Effector CD8-positive, alpha-beta T cell (primary cell): Measurements from ENCODE around the gene PXT1.
"Not testable (repeated sequence)": the region's sequence is repeated elsewhere in the genome, so short reads cannot be mapped to it uniquely, and the experiment has no call there.

Experiments used
- DNase-seq: peaks from one replicate; lab custom pipeline; 2025; lab: John Stamatoyannopoulos, UW
- total RNA-seq, 4 experiments: gene quantifications; one replicate each; lab custom pipeline; 2026; lab: John Stamatoyannopoulos, UW

The PXT1 gene
- 0 to 1.1 (median 0.29) reads per million in 4 experiments for total RNA-seq

DNA sequence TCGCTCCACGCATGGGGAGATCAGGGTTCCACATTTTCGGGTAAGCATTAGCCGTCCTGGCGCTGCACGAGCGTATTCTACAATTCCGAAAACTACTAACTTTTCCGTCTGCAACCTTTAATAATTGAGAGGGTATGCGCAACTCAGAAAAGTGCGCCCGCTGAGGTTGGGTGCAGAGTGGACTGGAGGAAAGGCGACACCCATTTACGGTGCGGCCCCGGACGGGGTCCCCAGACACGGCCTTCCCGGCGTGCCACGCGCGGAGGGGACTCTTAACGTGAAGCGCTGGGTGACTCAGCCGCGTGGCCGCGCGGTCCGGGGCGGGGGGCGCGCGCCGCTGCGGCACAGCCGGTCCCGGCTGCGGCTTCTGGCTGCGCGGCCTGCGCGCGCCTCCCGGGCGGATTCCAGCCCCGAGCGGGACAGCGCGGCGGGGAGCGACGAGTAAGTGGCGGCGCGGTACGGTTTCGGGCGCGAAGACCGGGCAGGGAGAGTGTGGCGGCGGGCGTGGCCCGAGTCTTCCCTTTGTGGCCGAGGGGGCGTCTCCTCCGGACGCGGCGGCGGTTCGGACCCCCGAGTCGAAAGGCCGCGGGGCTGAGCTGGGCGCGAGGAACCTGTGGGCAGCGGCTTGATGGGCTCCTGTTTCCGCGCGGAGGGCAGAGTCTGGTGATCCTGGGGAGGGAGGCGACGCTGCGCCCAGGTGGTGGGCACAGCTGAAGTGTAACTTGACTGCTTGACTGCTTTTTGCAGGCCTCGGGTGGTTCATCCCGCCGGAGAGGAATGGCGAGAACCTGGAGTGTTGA lies at the start of gene PXT1, which contains the start of gene KCTD20:
TSS of gene PXT1 (minus strand) at position 184 of the 800 bp plus-strand sequence. CDS start 16,772 bp downstream, outside the sequence.
TSS of gene KCTD20 (plus strand) at position 330 of the 800 bp plus-strand sequence. CDS start 27,098 bp downstream, outside the sequence.
- DNase-seq, result peak; percentile 68

- no peak for DNase-seq
These were observed 49.4 kb upstream of the PXT1 start for GRCh38 chr6:36492092-36492491.

GRCh38 chr6:36491378-36491965 lies 48.8 kb upstream of the PXT1 start:
- DNase-seq, result no peak

DNA sequence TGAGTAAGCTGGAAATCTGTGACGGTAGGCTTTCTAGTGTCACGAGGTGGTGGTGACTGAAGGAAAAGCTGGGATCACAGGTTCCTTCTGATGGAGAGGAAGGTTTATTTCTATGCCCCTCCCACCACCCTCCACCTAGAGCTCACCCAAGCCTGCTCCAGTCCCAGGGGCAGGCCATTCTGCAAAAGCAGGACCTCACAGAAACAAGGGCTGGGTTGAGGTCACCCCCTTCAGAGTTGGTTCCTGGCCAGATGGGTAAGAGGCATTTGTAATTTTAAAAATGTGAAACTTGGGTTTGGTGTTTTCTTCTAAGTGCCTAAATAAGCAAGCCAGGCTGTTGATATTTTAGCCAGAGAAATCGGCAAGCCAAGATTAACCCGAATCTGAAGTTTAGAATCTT lies 46.8 kb upstream of the PXT1 start:
- no peak for DNase-seq

GRCh38 chr6:36488221-36488620 lies 45.6 kb upstream of the PXT1 start:
- no peak for DNase-seq

DNA sequence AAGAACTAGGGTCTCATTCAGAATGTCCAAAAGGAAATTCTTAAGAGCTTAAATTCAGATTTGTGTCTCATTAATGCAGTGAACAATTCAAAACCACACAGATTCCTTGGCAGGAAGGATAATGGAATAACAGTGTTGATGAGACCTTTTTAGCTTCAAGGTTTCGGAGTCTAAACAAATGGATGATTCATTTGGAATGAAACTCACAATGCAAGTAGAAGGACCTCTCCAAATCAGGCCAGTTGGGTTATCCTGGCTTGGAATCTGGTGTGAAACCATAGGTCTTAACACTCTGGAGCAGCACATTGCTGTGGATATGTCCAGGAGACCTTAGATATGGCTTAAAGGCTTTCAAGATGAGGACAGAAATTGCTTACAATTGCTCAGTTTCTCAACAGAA lies 45.0 kb upstream of the PXT1 start:
- no peak for DNase-seq

DNA sequence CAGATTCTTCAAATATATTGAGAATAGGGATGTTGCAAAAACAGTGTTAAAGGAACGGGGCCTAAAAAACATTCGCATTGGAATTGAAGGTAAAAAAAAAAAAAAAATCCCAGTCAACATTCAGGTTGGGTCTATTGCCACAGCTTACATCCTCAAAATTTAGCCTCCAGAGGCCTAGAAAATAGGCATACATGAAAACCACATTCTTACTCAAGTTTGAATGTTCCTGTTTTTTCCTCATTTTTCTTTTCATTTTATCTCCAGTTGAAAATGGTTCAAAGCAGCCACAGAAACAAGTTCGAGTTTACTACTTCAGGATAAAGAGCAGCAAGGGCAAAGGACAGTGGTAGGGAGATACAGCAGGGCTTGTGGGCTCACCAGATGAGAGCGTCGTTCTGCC lies 42.1 kb upstream of the PXT1 start:
- no peak for DNase-seq

DNA sequence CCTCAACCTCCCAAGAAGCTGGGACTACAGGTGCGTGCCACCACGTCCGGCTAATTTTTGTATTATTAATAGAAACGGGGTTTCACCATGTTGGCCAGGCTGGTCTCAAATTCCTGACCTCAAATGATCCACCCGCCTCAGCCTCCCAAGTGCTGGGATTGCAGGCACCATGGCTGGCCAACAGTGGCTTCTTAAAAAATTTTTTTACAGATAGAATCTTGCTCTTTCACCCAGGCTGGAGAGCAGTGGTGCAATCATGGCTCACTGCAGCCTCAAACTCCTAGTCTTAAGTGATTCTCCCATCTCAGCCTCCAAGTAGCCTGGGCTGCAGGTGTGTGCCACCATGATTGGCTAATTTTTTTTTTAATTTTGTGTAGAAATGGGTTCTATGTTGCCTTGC lies 40.7 kb upstream of the PXT1 start:
- DNase-seq, result not testable (repeated sequence)

- DNase-seq, result no peak
These were observed 36.6 kb upstream of the PXT1 start for GRCh38 chr6:36479256-36479655.

DNA sequence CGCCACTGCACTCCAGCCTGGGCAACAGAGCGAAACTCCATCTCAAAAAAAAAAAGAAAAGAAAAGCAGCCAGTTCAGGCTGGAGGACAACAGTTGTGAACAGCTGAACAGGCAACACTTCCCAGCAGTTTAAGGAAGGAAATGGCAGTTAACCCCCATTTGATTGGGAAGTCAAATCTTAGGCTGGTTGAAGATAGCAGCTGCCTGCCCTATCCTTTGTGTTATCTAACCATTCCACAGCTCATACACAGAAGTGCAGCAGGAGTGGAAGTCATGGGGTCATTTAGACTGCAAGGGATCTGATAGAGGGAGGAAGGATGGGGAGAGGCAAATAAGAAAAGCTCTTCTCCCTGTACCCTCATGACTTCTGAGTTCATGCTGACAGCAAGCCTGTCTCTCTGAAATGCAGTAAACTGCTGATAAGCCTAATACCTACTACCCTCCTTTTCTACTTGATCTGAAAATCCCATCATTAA lies 35.4 kb upstream of the PXT1 start:
- DNase-seq, result no peak

DNA sequence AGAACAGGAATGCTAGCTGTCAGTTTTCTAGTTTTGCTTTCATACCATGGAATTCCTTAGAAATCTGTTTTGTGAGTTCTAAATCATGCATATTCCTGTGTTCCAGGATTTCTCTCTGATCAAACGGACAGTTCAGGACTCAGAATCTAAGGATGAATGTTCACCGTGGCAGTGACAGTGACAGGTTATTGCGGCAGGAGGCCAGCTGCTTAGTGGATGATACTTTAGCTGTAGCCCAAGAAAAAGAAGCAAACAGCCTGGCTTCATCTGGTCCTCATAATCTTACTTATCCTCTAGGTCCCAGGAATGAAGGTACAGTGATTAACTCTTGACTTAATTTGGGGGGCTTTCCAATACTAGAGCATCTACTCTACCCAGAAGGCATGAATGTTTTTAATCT lies 27.3 kb upstream of the PXT1 start:
- no peak for DNase-seq

DNA sequence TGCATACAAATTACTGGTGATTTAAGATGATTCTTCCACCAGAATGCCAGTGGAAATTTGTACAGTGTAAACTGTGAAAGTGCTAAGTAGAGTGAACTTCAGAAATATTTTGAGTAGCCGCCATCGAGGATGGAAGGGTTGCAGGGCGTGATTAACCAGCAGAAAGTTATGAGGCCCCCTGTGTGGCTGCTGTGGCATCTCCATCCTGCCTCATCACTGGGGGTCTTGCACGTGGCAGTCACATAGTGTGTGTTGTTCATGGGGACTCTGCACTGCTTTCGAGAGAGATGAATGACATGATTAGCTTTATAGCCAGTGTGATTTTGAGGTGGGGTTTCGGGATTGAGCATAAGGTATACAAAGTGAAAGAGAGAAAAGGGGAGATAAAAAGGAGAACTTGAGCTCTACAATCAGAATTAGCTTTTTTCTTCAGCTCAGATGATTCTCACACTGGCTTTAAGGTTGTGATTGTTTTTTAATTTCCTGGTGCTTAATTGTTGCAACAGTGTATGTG lies 26.6 kb upstream of the PXT1 start:
- DNase-seq, result no peak

DNA sequence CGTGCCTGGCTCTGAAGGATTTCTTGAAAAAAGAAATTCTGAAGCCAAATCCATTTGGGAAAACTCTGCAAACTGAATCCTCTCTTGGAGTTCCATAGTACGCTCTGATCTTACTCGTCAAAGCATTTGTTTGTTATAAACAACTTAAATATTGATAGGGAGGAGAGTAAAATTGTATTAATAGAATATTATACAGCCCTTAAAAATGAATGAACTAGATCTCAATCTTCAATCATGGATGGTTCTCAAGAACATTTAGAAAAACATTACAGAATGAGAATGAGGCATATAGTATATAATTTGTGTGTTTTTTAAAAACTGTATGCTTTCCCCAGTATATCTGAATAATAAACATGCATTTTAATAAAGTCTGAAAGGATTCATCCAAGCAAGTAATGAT lies 25.0 kb upstream of the PXT1 start:
- no peak for DNase-seq

DNA sequence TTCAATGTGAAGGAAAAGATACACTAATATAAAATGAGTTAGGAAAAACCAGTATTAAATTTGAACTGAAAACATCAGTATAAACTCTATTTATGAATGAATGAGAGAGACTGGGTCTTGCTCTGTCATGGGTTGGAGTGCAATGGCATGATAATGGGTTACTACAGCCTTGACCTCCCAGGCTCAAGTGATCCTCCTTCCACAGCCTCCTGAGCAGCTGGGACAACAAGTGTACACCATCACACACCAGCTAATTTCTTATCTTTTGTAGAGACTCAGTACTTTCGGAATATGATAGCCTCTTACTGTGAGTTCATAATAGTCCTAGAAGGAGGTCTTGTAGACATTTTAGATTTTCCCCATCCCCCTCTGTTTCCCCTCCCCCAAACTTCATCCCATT lies 21.6 kb upstream of the PXT1 start:
- DNase-seq, result no peak

DNA sequence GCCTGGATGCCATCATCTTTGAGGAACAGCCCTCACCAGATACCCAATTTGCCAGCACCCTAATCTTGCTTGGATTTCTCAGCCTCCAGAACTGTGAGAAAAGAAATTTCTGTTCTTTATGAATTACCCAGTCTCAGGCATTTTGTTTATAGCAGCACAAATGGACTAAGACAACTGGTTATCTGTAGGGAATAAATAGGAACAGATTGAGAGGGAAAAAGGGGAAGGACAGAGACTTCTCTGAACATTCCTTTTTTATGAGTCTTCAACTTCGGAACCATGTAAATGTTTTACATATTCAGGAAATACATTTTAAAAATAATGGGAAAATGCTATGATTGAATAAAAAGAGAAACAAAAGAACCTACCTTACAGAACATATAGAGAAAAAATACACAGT lies 21.0 kb upstream of the PXT1 start:
- no peak for DNase-seq

DNA sequence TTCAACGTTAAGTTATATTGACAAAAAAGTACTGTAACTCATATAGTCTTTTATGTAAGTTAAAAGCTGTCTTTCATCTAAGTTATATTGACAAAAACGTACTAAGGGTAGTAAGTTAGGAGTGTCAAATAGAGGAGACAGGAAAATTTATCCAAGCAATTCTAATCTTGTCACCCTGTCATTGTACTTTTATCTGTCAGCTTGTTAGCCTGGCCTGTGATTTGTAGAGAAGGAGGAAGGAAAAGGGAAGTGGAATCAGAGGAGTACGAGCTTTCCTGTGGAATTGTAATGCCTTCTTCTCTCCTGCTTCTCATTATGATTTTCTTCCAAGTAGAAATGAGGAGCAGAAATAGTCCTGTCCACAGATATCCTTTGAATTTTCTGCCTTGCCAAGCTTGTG lies 19.0 kb upstream of the PXT1 start:
- DNase-seq, result no peak

- no peak for DNase-seq
These were observed 18.3 kb upstream of the PXT1 start for GRCh38 chr6:36460916-36461315.

DNA sequence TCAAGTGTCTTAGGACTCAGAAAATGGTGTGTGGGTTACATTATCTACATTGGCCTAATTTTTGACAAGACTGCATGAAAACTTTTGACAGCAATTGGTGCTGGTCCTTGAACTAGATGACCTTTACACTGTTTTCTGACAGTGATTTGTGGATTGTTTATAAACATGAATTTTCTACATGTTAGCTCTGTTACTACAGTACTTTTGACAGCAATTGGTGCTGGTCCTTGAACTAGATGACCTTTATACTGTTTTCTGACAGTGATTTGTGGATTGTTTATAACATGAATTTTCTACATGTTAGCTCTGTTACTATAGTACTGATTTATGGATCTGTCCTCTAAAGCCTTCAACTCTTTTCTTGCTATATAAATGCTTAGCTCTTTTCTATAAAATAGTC lies 16.8 kb upstream of the PXT1 start:
- DNase-seq, result no peak

DNA sequence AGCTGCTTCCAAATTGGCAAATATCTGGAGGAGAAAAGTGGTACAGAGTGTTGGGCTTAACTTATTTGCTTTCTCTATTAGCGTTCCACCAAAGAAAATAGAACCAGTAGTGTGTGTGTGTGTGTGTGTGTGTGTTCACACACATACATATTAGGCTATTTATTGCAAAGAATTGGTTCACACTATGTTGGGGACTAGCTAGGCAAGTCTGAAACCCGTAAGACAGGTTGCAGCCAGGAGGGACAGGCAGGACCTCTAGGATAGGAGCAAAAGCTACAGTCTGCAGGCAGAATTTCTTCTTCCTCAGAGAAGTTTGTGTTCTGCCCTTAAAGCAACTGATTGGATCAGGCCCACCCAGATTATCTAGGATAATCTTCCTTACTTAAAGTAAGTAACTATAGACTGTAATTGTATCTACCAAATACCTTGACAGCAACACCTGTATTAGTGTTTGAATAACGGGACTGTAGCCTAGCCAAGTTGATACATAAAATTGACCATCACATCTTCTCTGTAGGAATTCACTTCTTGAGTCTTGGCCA lies 12.9 kb upstream of the PXT1 start:
- DNase-seq, result no peak

DNA sequence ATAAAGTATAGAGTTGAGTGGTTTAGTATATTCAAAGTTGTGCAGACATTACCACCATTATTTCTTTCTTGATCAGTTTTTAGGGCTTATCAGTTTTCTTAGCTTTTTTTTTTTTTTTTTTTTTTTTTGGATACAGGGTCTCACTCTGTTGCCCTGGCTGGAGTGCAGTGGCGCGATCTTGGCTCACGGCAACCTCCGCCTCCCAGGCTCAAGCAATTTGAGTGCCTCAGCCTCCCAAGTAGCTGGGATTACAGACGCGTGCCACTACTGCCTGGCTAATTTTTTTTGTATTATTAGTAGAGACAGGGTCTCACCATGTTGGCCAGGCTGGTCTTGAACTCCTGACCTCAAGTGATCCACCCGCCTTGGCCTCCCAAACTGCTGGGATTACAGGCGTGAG lies 10.2 kb upstream of the PXT1 start:
- DNase-seq, result not testable (repeated sequence)

GRCh38 chr6:36449173-36449572 lies 6.5 kb upstream of the PXT1 start:
- not testable (repeated sequence) for DNase-seq

- DNase-seq, result no peak
These were observed 3.0 kb upstream of the PXT1 start for GRCh38 chr6:36445621-36446020.

DNA sequence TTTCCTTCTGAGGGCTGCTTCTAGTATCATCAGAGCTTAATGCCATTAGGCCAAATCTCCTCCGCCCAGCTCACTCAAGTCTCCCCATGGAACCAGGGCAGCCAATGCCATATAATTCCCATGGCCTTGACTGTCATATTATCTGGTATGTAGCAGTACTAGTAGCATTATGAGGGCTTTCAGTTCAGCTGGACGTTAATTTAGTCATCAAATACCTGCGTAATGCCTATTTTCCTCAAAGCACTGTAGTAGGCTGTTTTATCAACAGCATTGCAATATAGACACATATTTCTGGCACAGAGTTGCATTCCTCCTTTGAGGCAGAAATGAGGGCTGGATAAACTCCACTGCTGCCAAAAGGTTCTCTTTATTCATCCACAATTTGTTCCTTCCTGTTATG lies 1.8 kb upstream of the PXT1 start:
- DNase-seq, result no peak
